GM12892 (cell line): ENCODE measurements around the gene ZNF354C.

ENCODE experiments used
- DNase-seq: peaks from one replicate; pipeline ENCODE4 v3.0.0; 2011; ENCODE audit not compliant: insufficient read length
- FAIRE-seq: peaks from 2 replicates; lab custom pipeline; 2011; peaks lifted over from hg19 to GRCh38; lab: Jason Lieb, UNC
- POLR2A ChIP-seq: IDR thresholded peaks from 2 replicates; pipeline ENCODE4 v1.6.1; 2011; ENCODE audit warnings: low read depth, low read length, control low read depth
- POLR2AphosphoS5 ChIP-seq: IDR thresholded peaks from 2 replicates; pipeline ENCODE4 v1.6.1; 2011; ENCODE audit warnings: low read depth, low read length, control low read depth
- TAF1 ChIP-seq: IDR thresholded peaks from 2 replicates; pipeline ENCODE4 v1.6.1; 2011; ENCODE audit warnings: low read depth, mild to moderate bottlenecking, control low read depth, low read length, borderline replicate concordance

Gene ZNF354C

DNA sequence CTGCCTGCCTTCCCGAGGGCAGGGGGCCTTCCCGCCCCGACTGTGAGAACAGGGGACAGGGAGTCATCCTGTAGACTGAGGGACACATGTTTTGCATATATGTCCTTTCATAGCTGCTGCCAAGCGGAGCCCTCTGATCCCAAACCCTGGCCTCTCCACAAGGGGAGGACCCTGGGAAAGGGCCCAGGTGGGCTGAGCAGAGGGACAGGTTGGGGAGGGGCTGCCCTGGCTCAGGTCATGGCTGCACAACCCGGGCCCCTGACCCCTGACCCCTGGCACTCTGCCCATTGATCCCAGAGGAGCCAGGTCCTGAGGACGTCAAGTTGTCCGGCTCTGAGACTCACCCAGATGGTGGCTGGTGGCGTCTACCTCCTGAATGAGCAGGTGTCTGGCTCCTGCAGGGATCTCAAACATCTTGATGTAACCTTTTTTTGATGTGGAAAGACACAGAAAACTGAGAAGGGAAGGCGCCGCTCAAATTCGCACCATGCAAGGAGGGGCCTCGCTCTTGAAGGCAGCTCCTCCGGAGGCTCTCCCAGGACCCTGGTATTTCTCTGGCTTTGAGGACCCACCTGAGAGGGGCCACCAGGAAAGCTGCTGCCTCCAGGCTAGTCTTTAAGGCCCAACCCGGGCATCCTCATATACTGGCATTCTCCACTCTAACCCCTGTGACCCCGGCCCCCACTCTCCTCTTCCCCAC lies 71.9 kb downstream of the ZNF354C start:
- TF ChIP-seq TAF1 (no peak), POLR2A (no peak), POLR2AphosphoS5 (no peak)
- DNase-seq (no peak), FAIRE-seq (no peak)

DNA sequence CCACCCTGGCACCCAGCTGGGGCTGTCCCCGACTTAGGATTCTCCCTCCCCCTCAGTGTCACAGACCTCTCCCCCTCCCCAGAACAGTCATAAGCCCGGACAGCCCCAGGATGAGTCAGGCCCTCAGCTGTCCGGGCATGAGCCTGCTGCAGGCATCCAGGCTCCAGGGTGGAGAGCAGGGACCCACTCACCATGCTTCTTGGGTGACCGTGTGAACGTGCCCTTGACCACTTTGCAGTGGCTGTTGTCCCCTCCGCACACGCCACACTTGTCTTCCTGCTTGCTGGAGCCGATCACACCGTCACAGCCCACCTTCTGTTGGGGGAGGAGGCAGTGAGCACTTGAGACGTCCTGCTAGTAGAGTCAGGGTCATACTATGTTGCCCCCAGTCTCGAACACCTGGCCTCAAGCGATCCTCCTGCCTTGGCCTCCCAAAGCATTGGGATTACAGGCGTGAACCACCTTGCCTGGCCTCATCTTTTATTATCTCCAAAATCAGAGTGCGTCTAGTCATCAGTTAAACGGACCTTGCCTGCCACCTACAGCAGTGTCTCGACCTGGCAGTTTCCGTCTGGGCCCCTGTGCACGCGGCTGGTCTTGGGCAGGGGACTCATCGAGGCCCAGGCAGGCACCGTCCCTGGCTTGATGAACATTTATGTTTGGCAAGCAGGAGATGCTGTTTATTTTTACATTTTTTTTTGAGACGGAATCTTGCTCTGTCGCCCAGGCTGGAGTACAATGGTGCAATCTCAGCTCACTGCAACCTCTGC lies 72.6 kb downstream of the ZNF354C start:
- no peak for TF ChIP-seq POLR2AphosphoS5
- no peak for TF ChIP-seq POLR2A
- TF ChIP-seq TAF1: no peak
- FAIRE-seq (no peak), DNase-seq (no peak)
